Left ventricle myocardium inferior (tissue), 1 donor: Measurements from ENCODE around the gene FAM98B. TPM values are rescaled to one million over a fixed set of nuclear protein-coding genes. Genes with fewer than 3 reads are reported as not detected.

ENCODE experiments used
- DNase-seq: peaks from one replicate; pipeline ENCODE4 v3.0.0-alpha.2; 2020
- H3K27ac ChIP-seq: fragments of 200-600 bp; replicated peaks from 2 replicates; pipeline ENCODE4 v1.8.0; 2021
- H3K27me3 ChIP-seq: fragments of 200-600 bp; 2 replicates; pipeline ENCODE4 v1.8.0; 2021; ENCODE audit warnings: low read depth
- H3K36me3 ChIP-seq: fragments of 200-600 bp; 2 replicates; pipeline ENCODE4 v1.8.0; 2021
- H3K4me1 ChIP-seq: fragments of 200-600 bp; 2 replicates; pipeline ENCODE4 v1.8.0; 2021
- H3K4me3 ChIP-seq: fragments of 200-600 bp; 2 replicates; pipeline ENCODE4 v1.8.0; 2021; ENCODE audit warnings: mild to moderate bottlenecking, moderate library complexity
- H3K9me3 ChIP-seq: fragments of 200-600 bp; replicated peaks from 2 replicates; pipeline ENCODE4 v1.8.0; 2021
- intact Hi-C: fragments of 100-400 bp; cut with micrococcal nuclease; formaldehyde crosslinking; loops from one replicate; pipeline ENCODE4 v1.11.0; 2022
- total RNA-seq: library from RNA; stranded (reverse); fragmentation: NEBNext Ultra II Directional; extraction: Animal tissue kit (Norgen Biotek cat#: 25700); gene quantifications from one replicate; pipeline ENCODE4 v1.2.1, GENCODE V29; 2021
- TF ChIP-seq, protein P1 (sequence below): fragments of 200-600 bp; IDR thresholded peaks from 2 replicates; pipeline ENCODE4 v1.8.0; 2021; ENCODE audit warnings: antibody characterized with exemption, mild to moderate bottlenecking, borderline replicate concordance
- donor health status: DM: no; HTN: yes; CAD: no; lungs with severe emphysema.

The FAM98B gene
- total RNA-seq, 1 donor from 2014 or later = 28.7 TPM

DNA sequence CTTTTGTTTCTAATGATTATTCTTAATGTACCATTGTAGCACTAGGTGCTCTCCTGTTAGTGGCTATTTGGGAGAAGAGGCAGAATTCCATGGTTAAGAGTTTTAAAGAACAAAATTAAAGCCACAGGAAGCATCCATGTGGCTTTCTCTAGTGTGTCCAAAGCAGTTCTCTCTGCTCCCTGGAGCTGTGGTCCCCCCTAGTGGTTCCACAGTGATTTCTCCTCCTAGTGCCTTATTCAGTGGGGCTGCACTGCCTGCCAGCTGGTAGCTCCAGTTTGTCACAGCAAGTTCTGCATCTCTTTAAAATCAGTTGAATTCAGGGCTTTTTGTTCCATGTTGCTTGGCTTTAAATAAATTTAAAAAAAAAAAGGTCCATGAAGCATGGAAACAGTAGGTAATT is 39.6 kb upstream of the FAM98B start:
- Histone ChIP-seq H3K4me1 (no peaks in the 10 kb centered on the region), H3K27me3 (peaks cover 23% of the 10 kb centered on the region), H3K9me3 (no peaks in the 10 kb centered on the region), H3K4me3 (no peak overlapping the region), H3K27ac (peak overlapping the region; percentile 34), H3K36me3 (no peaks in the 10 kb centered on the region)
- intact Hi-C loops = no loop called here
- TF ChIP-seq, protein P1, sequence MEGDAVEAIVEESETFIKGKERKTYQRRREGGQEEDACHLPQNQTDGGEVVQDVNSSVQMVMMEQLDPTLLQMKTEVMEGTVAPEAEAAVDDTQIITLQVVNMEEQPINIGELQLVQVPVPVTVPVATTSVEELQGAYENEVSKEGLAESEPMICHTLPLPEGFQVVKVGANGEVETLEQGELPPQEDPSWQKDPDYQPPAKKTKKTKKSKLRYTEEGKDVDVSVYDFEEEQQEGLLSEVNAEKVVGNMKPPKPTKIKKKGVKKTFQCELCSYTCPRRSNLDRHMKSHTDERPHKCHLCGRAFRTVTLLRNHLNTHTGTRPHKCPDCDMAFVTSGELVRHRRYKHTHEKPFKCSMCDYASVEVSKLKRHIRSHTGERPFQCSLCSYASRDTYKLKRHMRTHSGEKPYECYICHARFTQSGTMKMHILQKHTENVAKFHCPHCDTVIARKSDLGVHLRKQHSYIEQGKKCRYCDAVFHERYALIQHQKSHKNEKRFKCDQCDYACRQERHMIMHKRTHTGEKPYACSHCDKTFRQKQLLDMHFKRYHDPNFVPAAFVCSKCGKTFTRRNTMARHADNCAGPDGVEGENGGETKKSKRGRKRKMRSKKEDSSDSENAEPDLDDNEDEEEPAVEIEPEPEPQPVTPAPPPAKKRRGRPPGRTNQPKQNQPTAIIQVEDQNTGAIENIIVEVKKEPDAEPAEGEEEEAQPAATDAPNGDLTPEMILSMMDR = peak; percentile 76
- peak; percentile 52 for DNase-seq

DNA sequence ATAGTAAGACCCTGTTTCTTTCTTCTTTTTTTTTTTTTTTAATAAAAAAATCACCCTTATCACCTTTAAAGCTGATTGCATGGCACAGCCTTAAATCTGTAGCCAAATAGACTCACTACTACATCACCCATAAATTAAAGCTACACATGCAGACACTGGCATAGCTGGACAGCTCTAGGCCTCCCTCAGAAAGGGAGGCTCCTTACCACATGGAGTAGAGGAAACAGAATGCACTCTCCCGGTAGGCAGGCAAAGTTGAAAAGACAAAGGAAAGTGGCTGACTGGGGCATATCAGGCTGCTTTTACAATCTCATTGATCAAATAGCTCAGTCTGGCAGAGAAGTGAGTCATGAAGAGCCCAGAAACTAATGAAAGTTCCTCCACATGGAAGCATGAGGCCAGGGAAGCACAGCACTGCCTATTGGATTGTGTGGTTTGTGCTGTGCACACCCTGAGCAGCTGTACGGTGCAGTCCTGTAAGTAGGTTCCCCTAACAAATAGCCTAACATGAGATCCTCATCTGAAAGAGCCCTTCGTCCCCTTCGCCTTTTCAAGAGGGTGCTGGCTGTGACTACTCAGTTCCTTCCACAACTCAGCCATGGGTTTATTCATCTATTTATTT is 32.7 kb upstream of the FAM98B start:
- no peaks in the 10 kb centered on the region for H3K4me1 ChIP-seq
- H3K9me3 ChIP-seq = no peaks in the 10 kb centered on the region
- no peak for DNase-seq
- peaks cover 46% of the 10 kb centered on the region for H3K27me3 ChIP-seq
- TF ChIP-seq, protein P1 = no peak
- intact Hi-C loops = no loop called here
- H3K4me3 ChIP-seq = no peak overlapping the region
- no peak overlapping the region for H3K27ac ChIP-seq
- H3K36me3 ChIP-seq = no peaks in the 10 kb centered on the region

DNA sequence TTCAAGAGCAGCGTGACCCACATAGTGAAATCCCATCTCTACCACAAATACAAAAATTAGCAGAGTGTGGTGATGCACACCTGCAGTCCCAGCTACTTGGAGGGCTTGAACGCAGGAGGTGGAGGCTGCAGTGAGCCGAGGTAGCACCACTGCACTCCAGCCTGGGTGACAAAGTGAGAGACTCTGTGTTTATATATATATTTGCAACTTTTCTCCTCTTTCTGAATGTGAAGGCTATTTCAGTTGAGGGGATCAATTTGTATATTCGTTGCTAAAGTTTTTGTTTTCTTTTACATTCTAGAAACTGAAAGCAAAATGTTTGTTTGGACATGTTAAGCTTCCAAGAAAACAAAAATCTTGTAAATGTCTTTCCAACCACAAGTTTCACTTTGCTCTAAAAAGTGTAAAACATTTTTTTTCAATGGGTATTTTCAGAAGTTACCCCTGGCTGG is 29.8 kb upstream of the FAM98B start:
- H3K9me3 ChIP-seq = no peaks in the 10 kb centered on the region
- H3K27me3 ChIP-seq = peaks cover 30% of the 10 kb centered on the region
- no peaks in the 10 kb centered on the region for H3K4me1 ChIP-seq
- intact Hi-C loops = no loop called here
- no peaks in the 10 kb centered on the region for H3K36me3 ChIP-seq
- no peak overlapping the region for H3K27ac ChIP-seq
- no peak overlapping the region for H3K4me3 ChIP-seq
- TF ChIP-seq, protein P1 = no peak
- DNase-seq = no peak

DNA sequence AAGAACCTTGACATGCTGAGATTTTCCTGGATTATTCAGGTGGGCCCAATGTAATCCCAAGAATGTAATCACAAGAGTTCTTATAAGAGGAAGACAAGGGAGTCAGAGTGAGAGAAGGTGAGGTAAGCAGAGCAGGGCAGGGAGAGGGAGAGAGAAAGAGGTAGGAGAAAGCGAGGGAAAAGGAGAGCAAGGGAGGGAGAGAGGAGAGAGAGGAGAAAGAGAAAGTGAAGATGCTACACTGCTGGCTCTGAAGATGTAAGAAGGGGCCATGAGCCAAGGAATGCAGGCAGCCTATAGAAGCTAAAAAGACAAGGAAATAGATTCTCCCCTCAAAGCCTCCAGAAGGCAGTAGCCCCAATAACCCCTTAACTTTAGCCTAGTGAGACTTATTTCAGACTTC is 28.7 kb upstream of the FAM98B start:
- no peak for DNase-seq
- no peaks in the 10 kb centered on the region for H3K9me3 ChIP-seq
- intact Hi-C loops = no loop called here
- no peak overlapping the region for H3K4me3 ChIP-seq
- TF ChIP-seq, protein P1 = no peak
- no peaks in the 10 kb centered on the region for H3K4me1 ChIP-seq
- peaks cover 25% of the 10 kb centered on the region for H3K27me3 ChIP-seq
- H3K36me3 ChIP-seq = no peaks in the 10 kb centered on the region
- H3K27ac ChIP-seq = no peak overlapping the region

DNA sequence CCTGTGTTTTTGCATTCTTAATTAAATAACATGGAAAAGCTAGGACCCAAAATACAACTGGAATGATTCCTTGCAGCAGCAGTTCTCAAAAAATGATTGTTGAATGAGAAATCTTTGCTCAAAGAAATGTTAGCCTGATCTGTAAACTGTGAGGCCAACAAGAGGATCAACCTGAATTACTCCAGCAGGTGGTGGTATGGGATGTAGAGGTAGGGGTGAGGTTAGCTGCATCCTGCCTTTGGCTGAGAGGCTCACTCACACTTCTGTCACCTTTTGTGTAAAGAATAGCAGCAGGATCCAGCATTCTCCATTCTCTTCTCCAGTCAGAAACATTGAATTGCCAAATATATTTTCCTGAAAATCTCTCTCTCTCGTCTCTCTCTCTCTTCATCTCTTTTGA is 26.5 kb upstream of the FAM98B start:
- no peak for DNase-seq
- H3K4me3 ChIP-seq = no peak overlapping the region
- intact Hi-C loops = no loop called here
- peaks cover 11% of the 10 kb centered on the region for H3K27me3 ChIP-seq
- H3K9me3 ChIP-seq = no peaks in the 10 kb centered on the region
- TF ChIP-seq, protein P1 = no peak
- H3K27ac ChIP-seq = no peak overlapping the region
- no peaks in the 10 kb centered on the region for H3K36me3 ChIP-seq
- no peaks in the 10 kb centered on the region for H3K4me1 ChIP-seq
